Natural killer cell treated with Interleukin-12 subunit alpha and Interleukin-12 subunit beta and Interleukin-15 and Interleukin-18, amount 100 ng/mL, for 72 hours (primary cell): Measurements from ENCODE around the gene WNT2. TPM values are rescaled to one million over a fixed set of nuclear protein-coding genes. Genes with fewer than 3 reads are reported as not detected.
"Not testable (repeated sequence)": the region's sequence is repeated elsewhere in the genome, so short reads cannot be mapped to it uniquely, and the experiment has no call there.

Source experiments
- ATAC-seq, 2 donors: fragments of 150-1000 bp; cut with Tn5 transposase in 1 of 2; sonication (Bioruptor Pico), chemical (Tn5 transposase) in 1 of 2; 2 replicates each; pipeline ENCODE4 v1.10.0; 2021
- DNase-seq: peaks from one replicate; pipeline ENCODE4 v3.0.0; 2022; ENCODE audit warnings: low spot score
- H3K27ac Mint-ChIP-seq, 2 donors: 1 replicate in 1 of 2; 2 replicates in 1 of 2; pipeline ENCODE4 v1.8.0; 2022; ENCODE audit warnings: mixed read lengths in 2 of 2, mild to moderate bottlenecking in 1 of 2, moderate library complexity in 1 of 2
- H3K27me3 Mint-ChIP-seq, 2 donors: 1 replicate in 1 of 2; 2 replicates in 1 of 2; pipeline ENCODE4 v1.8.0; 2022; ENCODE audit warnings: mixed read lengths in 2 of 2
- H3K36me3 Mint-ChIP-seq: one replicate; pipeline ENCODE4 v1.8.0; 2022; ENCODE audit warnings: mixed read lengths
- H3K4me1 Mint-ChIP-seq, 2 donors: 1 replicate in 1 of 2; 2 replicates in 1 of 2; pipeline ENCODE4 v1.8.0; 2022; ENCODE audit warnings: low read depth in 2 of 2, mixed read lengths in 2 of 2, mild to moderate bottlenecking in 1 of 2
- H3K4me3 Mint-ChIP-seq: one replicate; pipeline ENCODE4 v1.8.0; 2022; ENCODE audit warnings: mixed read lengths
- H3K9me3 Mint-ChIP-seq: 2 replicates; pipeline ENCODE4 v1.8.0; 2022; ENCODE audit warnings: mixed read lengths
- total RNA-seq, 2 donors: library from RNA; stranded (reverse); gene quantifications; one replicate each; pipeline ENCODE4 v1.2.3, GENCODE V29; 2022

Gene WNT2
- total RNA-seq, 2 donors from 2014 or later = not detected

DNA sequence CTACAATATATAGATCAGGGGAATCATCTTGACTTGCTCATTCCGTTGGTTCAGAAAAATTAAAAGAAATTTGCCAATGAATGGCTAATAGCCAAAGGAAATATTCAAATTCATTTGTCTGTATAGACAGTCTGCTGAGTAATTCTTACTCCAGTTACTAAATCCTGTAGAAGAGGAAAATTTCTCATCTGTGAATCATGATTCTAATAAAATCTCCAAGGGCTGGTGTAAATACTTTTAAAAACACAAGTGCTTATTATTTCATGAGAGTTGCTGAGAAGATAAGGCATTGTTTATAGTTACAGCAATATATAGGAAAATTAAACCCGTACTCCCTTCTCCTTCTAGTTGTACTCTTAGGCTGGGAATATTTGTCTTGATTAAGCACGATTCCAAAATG is 53.0 kb downstream of the WNT2 start:
- no peak overlapping the region for H3K27ac Mint-ChIP-seq

DNA sequence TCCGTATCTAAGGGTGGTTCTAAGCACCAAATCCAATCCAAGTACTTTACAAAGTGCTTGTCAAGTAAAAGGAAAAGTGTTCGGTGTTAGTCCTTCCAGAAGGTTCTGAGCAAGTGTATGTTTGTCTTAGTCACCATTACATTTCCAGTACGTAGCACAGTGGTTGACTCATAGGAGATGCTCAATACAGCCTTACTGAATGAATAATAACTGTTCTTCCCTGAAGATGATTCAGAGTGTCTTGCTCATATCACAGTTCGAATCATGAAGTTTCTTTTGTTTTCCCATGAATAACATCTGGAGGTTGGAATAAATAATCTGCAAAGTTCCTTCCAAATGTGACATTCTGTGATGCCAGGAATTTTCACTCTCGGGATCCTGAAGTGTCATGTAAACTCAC is 53.4 kb downstream of the WNT2 start:
- no peak overlapping the region for H3K4me3 Mint-ChIP-seq
- H3K9me3 Mint-ChIP-seq = no peaks in the 10 kb centered on the region
- peaks cover 6 to 21% of the 10 kb centered on the region in 2 donors for H3K27me3 Mint-ChIP-seq
- H3K4me1 Mint-ChIP-seq = no peaks in the 10 kb centered on the region
- no peak overlapping the region for H3K27ac Mint-ChIP-seq
- DNase-seq (no peak), ATAC-seq (no peak)
- no peaks in the 10 kb centered on the region for H3K36me3 Mint-ChIP-seq

More for the DNA sequence above, 53.0 kb downstream of the WNT2 start:
- H3K27me3 Mint-ChIP-seq = peaks cover 6 to 21% of the 10 kb centered on the region in 2 donors
- H3K9me3 Mint-ChIP-seq = no peaks in the 10 kb centered on the region
- ATAC-seq (no peak), DNase-seq (no peak)
- no peaks in the 10 kb centered on the region for H3K36me3 Mint-ChIP-seq
- no peaks in the 10 kb centered on the region for H3K4me1 Mint-ChIP-seq
- H3K4me3 Mint-ChIP-seq = no peak overlapping the region

DNA sequence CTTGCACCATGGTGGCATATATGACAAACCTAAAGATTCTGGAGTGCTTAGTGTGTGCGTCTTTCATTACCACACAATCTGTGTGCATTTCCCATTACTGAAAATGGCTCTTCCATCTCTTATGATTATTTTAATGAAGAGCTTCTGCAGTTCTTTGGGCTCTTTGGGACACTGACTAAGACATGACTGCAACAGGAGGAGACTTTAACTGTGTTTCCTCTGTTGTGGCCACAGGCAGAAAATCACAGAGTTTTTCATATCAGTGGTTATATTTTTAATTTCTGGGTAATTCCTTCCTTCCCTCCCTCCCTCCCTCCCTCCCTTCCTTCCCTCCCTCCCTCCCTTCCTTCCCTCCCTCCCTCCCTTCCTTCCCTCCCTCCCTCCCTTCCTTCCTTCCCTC is 58.1 kb downstream of the WNT2 start:
- ATAC-seq = no peak
- H3K4me1 Mint-ChIP-seq = no peaks in the 10 kb centered on the region

DNA sequence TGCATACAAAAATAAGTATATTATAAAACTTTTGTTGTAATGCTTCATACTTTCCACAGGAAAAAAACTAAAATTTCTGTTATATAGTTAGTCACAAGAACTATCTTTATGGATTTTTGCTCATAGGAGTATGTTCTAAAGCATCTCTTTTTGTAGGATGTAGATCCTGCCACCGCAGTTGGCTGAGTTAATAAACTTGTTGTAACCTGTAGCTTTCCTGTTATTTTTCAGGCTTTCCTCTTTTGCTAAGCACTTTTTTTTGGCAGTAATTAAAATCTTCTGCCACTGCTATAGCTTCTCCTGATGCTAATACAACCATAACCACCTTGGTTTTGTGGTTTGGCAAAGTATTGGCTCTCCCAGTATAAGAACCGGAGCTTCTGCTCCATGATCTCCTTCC is 60.3 kb downstream of the WNT2 start:
- H3K4me1 Mint-ChIP-seq = no peaks in the 10 kb centered on the region
- no peaks in the 10 kb centered on the region for H3K36me3 Mint-ChIP-seq
- ATAC-seq (no peak), DNase-seq (no peak)
- H3K27ac Mint-ChIP-seq = no peak overlapping the region
- no peak overlapping the region for H3K4me3 Mint-ChIP-seq
- H3K9me3 Mint-ChIP-seq = no peaks in the 10 kb centered on the region
- H3K27me3 Mint-ChIP-seq = peaks cover 3 to 17% of the 10 kb centered on the region in 2 donors

More for the DNA sequence above, 58.1 kb downstream of the WNT2 start:
- no peak for DNase-seq
- no peak overlapping the region for H3K4me3 Mint-ChIP-seq
- no peak overlapping the region for H3K27ac Mint-ChIP-seq
- H3K36me3 Mint-ChIP-seq = no peaks in the 10 kb centered on the region
- no peaks in the 10 kb centered on the region for H3K9me3 Mint-ChIP-seq
- peaks cover 3 to 20% of the 10 kb centered on the region in 2 donors for H3K27me3 Mint-ChIP-seq

DNA sequence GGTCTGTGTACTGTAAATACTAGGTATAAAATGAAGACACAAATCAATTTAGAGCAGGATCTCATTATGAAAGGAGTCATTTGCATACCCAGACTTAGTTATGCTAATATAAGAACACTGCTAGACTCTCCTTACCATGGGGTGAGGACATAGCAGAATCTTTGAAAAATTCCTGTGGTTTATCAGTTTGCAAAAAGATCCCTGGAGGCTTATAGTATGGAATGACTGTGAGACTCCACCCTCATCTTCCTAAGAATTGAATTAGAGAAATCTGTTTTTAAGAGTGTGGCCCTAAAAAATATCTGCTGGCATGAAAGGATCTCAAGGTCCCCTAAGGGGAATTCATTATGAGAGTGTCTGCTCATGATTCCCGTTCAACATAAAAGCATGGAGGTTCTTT is 63.2 kb downstream of the WNT2 start:
- no peak for ATAC-seq
- DNase-seq = no peak
- no peak overlapping the region for H3K4me3 Mint-ChIP-seq
- peaks cover 6 to 31% of the 10 kb centered on the region in 2 donors for H3K27me3 Mint-ChIP-seq
- H3K9me3 Mint-ChIP-seq = no peaks in the 10 kb centered on the region
- no peak overlapping the region for H3K27ac Mint-ChIP-seq
- H3K4me1 Mint-ChIP-seq = no peaks in the 10 kb centered on the region
- H3K36me3 Mint-ChIP-seq = no peaks in the 10 kb centered on the region

DNA sequence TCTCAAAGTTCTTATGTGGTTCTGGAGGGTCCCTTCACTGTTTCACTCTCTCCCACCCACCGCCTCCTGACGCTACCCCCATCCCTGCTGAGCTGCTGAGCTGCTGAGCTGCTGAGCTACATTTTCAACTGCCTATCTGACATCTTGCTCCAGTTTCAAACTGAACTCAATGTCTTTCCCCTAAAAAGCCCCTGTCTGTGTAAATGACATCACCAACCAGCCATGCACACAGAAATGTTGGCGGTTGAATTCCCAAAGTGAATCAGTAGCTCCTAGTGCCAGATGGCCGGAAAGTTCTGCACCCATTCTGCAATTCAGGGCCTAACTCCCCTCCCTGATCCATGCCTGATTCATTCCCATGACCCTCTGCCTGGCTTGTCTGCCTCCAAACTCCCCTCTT is 71.2 kb downstream of the WNT2 start:
- ATAC-seq (no peak), DNase-seq (no peak)
- Mint-ChIP-seq H3K4me3 (no peak overlapping the region), H3K27ac (no peak overlapping the region), H3K4me1 (no peaks in the 10 kb centered on the region), H3K27me3 (peaks cover 8 to 43% of the 10 kb centered on the region in 2 donors), H3K9me3 (no peaks in the 10 kb centered on the region), H3K36me3 (no peaks in the 10 kb centered on the region)

DNA sequence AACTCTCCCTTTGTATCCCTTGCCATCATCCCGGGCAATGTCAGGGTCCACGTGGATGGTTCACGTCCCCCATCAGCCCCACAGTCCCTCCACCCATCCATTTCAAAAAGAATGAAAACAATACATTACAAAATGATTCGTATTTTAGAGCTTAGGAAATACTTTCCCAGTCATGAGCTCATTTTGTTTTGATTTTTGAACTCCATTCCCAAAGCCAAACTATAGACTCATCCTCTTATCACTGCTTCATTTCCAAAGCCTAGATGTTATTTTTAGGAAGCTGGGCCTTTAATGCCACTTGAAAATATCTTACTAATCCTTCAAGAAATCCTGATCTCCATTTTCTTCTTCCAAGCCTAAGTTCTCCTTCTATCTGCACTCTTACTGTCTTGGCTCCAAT is 72.1 kb downstream of the WNT2 start:
- Mint-ChIP-seq H3K27me3 (peaks cover 8 to 44% of the 10 kb centered on the region in 2 donors), H3K27ac (no peak overlapping the region), H3K36me3 (no peaks in the 10 kb centered on the region), H3K9me3 (no peaks in the 10 kb centered on the region), H3K4me3 (no peak overlapping the region), H3K4me1 (no peaks in the 10 kb centered on the region)
- DNase-seq (no peak), ATAC-seq (no peak)

DNA sequence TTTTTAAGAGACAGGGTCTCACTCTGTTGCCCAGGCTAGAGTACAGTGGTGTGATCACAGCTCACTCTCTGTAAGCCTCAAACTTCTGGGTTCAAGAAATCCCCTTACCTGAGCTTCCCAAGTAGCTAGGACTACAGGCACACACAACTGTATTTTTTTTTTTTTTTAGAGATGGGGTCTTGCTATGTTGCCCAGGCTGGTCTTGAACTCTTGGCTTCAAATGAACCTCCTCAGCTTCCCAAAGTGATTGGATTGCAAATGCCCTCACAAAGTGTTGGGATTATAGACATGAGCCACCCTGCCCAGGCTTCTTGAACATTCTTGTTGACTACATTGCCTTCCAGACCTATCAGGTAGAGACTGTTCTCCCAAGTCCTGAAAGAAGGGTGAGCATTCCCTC is 72.6 kb downstream of the WNT2 start:
- no peak for DNase-seq
- H3K36me3 Mint-ChIP-seq = no peaks in the 10 kb centered on the region
- no peaks in the 10 kb centered on the region for H3K4me1 Mint-ChIP-seq
- no peak for ATAC-seq
- no peak overlapping the region for H3K27ac Mint-ChIP-seq
- H3K27me3 Mint-ChIP-seq = peaks cover 8 to 46% of the 10 kb centered on the region in 2 donors
- no peak overlapping the region for H3K4me3 Mint-ChIP-seq
- peaks cover 2% of the 10 kb centered on the region for H3K9me3 Mint-ChIP-seq

DNA sequence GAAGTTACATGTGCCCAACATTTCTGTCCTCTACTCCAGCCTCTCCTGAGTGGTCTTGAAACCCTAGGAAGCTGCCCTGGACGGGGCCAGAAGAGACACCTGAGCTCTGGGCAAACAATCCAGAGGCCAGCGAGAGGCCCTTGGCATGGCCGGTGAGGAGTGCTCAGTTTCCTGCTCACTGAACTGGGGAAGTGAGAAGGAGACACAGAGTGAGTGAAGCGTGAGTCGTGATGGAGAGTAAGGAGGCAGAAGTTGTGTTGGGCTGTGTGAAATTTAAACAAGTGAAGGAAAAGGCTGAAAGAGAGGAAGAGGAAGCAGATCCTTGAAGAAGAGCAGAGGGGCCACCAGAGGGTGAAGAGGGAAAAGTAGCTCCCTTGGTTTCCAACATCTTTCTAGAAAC is 73.2 kb downstream of the WNT2 start:
- no peaks in the 10 kb centered on the region for H3K36me3 Mint-ChIP-seq
- peaks cover 6 to 40% of the 10 kb centered on the region in 2 donors for H3K27me3 Mint-ChIP-seq
- no peak overlapping the region for H3K4me3 Mint-ChIP-seq
- DNase-seq = no peak
- ATAC-seq = no peak
- H3K4me1 Mint-ChIP-seq = no peaks in the 10 kb centered on the region
- H3K9me3 Mint-ChIP-seq = peaks cover 2% of the 10 kb centered on the region
- H3K27ac Mint-ChIP-seq = no peak overlapping the region

DNA sequence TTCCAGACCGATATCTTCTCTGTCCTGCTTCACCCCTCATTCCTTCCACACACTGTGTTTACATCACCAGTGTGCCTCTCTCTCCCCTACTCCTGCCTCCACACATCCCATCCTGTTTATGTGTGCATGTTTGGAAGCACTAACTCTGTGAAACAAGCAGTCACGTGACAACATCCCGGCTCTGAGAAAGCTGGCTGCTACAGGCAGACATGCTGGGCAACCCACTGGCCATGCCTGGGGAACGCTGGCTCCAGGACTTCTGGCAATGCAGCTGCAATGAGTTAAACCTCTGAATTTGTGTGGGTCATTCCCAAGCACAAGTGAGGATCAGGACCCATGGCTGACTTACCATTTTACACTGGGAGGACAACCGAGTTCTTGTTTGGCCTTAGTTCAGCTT is 74.0 kb downstream of the WNT2 start:
- ATAC-seq = no peak
- Mint-ChIP-seq H3K4me1 (no peaks in the 10 kb centered on the region), H3K36me3 (no peaks in the 10 kb centered on the region), H3K27me3 (peaks cover 6 to 40% of the 10 kb centered on the region in 2 donors), H3K9me3 (peaks cover 2% of the 10 kb centered on the region), H3K27ac (no peak overlapping the region), H3K4me3 (no peak overlapping the region)
- DNase-seq = no peak

DNA sequence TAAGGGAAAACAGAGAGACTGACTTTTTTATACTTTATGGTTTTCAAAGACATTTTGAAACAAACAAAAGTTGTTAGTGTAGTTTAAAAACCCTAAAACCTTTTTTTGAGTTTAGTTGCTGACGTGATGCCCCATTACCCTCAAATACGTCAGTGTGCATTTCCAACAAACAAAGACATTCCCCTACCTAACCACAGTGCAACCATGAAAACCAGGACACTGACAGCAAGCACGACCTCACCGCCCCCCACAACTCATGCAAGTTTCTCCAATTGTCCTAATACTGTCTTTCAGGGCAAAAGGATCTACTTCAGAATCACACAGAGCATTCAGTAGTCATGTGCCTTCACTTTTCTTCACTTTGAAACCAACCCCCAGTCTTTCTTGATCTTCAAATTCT is 75.0 kb downstream of the WNT2 start:
- DNase-seq (no peak), ATAC-seq (no peak)
- no peak overlapping the region for H3K4me3 Mint-ChIP-seq
- no peak overlapping the region for H3K27ac Mint-ChIP-seq
- H3K36me3 Mint-ChIP-seq = no peaks in the 10 kb centered on the region
- peaks cover 4 to 40% of the 10 kb centered on the region in 2 donors for H3K27me3 Mint-ChIP-seq
- no peaks in the 10 kb centered on the region for H3K4me1 Mint-ChIP-seq
- peaks cover 2% of the 10 kb centered on the region for H3K9me3 Mint-ChIP-seq

DNA sequence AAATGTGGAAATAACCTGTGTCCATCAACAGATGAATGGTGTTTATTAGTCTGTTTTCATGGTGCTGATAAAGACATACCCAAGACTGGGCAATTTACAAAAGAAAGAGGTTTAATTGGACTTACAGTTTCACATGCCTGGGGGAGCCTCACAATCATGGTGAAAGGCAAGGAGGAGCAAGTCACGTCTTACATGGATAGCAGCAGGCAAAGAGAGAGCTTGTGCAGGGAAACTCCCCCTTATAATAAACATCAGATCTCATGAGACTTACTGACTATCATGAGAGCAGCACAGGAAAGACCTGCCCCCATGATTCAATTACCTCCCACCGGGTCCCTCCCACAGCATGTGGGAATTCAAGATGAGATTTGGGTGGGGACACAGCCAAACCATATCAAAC is 77.2 kb downstream of the WNT2 start:
- H3K36me3 Mint-ChIP-seq, DNase-seq, H3K9me3 Mint-ChIP-seq, H3K4me3 Mint-ChIP-seq, H3K27ac Mint-ChIP-seq, ATAC-seq, H3K4me1 Mint-ChIP-seq: not testable (repeated sequence)
- H3K27me3 Mint-ChIP-seq = peaks cover 0 to 26% of the 10 kb centered on the region in 2 donors

DNA sequence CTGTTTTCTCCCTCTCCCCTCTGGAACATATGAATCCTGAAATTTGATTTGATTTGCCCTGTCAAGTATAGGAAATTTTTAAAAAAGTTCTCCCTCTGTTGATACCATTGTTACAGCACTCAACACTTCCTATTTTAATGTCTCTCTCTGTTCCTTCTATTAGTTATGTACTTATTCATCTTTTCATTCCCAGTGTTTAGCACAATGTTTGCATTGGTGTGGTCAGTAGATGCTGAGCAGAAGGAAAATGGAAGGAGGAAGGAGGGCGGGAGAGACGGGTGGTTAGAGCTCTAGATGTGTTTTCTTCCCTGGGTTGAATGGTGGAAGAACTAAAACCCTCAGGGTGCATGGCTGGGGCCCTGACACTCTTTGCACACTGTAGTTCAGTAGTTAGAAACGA is 79.5 kb downstream of the WNT2 start:
- Mint-ChIP-seq H3K4me3 (no peak overlapping the region), H3K27ac (no peak overlapping the region), H3K27me3 (peaks cover 4 to 28% of the 10 kb centered on the region in 2 donors), H3K36me3 (no peaks in the 10 kb centered on the region), H3K4me1 (no peaks in the 10 kb centered on the region), H3K9me3 (peaks cover 2% of the 10 kb centered on the region)
- DNase-seq (no peak), ATAC-seq (no peak)

DNA sequence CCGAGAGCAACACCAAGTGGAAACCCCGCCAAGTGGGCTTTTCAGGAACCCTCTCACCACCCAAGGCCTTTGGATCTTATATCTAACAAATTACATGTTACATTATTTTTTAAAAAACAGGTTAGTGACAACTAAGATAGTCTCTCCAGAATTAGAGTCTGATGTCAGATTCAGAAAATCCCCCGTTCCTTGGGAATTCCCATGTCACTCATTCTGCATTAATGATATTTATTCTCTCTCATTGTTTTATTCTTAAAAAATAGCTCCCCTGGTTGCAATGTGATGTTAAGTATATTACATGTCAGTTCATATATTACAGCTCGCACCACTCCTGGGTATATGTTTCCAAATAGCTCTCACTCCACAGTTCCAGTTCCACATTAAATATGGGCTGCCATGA is 81.8 kb downstream of the WNT2 start:
- ATAC-seq (no peak), DNase-seq (no peak)
- Mint-ChIP-seq H3K9me3 (peaks cover 2% of the 10 kb centered on the region), H3K36me3 (no peaks in the 10 kb centered on the region), H3K4me1 (no peaks in the 10 kb centered on the region), H3K27ac (no peak overlapping the region), H3K4me3 (no peak overlapping the region), H3K27me3 (peaks cover 4 to 20% of the 10 kb centered on the region in 2 donors)

DNA sequence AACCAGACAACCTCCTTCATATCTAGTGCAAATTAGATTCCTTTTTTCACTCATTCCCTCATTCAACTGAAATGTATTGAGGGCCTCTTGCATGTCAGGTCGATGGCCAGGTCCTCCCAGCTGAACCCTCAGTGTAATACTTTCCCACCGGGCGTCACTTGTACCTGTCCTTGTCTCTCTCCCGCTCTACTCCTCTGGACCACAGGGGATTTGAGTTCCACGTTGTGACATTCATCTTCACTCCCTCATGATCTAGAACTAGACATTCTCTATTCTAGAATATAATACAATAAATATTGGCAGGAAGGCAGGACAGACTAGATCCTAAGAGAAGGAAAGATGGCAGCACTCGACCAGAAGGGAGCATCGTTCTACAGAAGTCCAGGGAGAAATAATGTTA is 83.9 kb downstream of the WNT2 start:
- no peaks in the 10 kb centered on the region for H3K9me3 Mint-ChIP-seq
- no peak overlapping the region for H3K27ac Mint-ChIP-seq
- H3K4me3 Mint-ChIP-seq = no peak overlapping the region
- no peaks in the 10 kb centered on the region for H3K4me1 Mint-ChIP-seq
- DNase-seq = no peak
- ATAC-seq = no peak
- peaks cover 4 to 12% of the 10 kb centered on the region in 2 donors for H3K27me3 Mint-ChIP-seq
- peaks cover 4% of the 10 kb centered on the region for H3K36me3 Mint-ChIP-seq
